Inflammatory macrophage treated with lipopolysaccharide for 1 hour (primary cell): ENCODE data around the gene GLRA1.

Experiments
- DNase-seq, 2 donors: peaks; one replicate each; pipeline ENCODE4 v3.0.0-alpha.2; 2020 to 2022

GLRA1 gene

DNA sequence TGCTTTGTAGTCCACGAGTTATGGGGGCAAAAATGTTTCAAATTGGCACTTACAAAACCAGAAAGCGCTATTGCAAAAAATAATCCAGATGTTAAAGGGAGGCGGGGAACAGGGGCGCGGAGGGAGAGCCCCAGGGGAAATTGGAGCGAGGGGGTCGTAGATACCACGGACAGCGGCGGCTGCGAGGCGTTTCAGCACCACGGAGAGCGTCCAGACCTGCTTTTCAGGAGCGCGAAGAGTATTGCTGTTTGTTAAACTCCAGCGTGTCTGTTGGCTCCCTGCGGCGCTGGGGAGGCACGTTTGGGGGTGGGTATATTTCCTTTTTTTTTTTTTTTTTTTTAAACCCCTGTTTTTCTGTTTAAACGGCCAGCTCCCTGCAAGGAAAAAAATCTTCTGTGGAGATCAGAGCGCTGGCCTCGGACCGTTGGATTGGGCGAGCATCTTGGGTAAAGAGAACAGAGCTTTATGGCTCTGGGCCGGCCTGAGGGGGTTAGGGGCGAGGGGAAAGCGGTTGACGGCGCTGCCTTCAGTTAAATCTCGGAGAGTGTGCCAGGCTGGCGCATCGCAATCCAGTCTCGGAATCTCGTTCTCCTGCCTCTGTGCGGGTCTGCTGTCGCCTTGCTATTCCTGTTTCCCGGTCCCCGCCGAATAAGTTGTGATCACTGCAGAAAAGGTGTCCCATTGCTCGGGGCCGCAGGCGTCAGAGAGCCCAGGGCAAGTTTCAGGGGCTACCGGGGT, at the start of gene GLRA1:
TSS of gene GLRA1 (minus strand) at position 288 of the 738 bp plus-strand sequence. CDS start 302 bp downstream, outside the sequence.
- DNase-seq, result peak; percentile 0 to 24

DNA sequence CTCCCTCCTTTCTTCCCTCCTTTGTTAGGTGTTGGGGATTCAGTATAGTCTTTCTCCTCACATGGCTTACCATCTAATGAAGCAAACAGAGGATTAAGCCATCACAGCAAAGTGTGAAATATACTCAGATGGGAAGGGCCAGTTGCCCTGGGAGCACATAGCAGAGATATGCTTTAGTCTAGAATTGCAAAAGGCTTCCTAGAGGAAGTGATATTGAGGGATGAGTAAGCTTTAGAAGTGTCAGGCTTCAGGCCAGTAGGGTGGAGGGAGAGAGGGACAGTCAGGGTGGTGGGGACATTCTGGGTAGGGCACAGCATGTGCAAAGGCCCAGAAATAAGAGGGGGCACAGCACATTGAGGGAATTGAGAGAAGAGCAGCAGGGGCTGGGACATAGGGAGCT, 46.2 kb upstream of the GLRA1 start:
- DNase-seq, result no peak

DNA sequence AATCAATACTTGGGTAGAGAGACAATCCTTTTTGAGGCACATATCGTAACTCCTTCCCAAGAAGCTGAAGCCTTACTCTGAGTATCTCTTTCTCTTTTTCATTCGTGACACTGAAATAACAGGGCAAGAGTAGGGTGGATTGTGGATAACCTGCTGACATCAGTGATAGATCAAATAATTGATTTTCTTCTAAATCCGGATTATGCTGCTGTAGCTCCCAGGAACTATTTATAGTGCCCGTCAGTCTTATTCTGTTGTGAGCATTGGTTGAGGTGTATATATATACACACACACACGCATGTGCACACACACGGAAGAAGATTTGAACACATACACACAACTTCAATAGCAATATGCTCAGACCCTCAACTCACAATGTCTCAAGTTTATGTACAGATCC, 43.2 kb upstream of the GLRA1 start:
- no peak for DNase-seq

DNA sequence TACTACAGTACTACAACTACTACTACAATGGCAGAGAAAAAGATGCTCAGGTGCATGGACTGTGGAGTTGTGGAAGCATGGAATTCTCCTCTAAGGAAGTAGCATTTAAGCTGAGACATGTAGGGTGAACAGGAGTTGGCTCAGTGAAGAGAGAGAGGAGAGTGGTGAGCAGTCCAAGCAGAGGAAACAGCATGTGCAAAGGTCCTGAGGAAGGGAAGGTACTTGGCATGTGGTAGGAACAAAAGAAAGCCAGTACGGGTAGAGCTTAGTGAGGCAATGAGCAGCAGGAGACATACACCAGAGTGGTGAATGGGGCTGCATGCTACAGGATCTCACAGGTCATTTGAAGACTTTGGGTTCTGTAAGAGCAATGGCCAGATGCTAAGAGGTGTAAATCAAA, 41.4 kb upstream of the GLRA1 start:
- DNase-seq, result no peak

DNA sequence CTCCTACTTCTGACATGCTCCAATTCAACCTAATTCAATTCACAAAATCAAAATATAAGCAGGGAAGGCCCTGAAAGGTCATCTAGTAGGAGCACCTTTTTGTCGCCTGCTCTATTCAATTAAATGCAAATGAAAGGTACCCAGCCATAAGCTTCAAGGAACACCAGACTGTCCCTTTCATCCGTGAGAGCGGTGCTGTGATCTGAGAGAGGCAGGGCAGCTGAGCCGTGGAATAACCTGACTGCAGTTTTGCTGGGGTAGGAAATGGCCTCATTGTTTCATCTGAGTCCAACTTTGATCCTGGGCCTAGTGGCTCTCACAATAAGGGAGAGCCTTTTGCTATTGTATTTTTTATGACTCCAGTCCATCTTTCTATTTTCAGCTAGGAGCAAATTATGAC, 39.8 kb upstream of the GLRA1 start:
- no peak for DNase-seq

DNA sequence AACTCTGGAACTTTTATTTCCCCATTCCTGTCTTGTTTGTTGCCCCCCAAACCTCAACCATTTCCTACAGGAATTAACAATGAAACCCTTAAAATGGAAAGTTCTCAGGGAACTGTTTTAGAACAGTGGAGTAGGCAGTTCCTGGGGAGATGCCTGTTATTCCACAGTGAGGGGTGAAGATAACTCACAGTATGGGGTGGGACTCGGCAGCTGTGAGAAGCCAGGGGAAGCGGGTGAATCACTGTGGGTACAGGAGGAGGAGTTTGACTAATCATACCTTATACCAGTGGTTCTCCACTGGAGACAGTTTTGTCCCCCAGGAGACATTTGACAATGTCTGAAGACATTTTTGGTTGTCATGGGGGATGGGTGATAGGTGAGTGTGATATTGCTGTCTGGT, 36.9 kb upstream of the GLRA1 start:
- no peak for DNase-seq

DNA sequence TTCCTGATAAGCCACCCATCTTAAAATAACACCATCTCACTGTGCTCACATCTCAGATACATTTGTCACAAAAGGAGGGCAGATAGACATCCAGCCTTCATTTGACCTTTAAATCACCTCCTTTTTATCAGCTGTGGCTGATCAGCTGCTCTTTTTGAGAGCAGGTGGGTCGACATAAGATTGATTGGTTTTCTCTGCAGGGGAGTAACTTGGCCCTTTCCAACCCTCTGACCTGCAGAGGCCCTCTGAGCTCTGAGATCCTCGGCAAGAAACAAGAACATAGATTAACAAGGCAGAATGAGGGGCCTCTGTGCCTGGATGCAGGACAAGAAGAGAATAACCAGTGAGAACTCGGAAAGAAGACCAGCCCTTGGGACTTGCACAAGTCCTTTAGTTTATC, 33.5 kb upstream of the GLRA1 start:
- no peak for DNase-seq

DNA sequence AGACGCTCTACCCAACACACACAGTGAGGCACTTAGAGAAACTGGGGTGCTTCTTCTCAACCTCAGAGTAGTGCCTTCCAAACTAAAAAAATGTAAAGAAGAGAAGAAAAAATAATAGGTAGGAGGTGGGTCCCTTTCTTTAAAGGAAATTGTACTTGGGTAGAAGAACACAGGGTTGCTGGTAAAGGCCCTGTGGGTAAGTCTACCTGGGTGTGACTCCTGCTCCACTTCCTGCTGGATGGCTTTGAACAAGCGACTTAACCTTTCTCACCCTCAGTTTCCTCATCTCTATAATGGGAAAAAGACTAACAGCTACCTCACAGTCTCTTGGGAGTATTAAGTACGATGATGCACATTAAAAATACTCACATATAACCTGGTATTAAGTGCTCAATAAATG, 32.1 kb upstream of the GLRA1 start:
- no peak for DNase-seq

DNA sequence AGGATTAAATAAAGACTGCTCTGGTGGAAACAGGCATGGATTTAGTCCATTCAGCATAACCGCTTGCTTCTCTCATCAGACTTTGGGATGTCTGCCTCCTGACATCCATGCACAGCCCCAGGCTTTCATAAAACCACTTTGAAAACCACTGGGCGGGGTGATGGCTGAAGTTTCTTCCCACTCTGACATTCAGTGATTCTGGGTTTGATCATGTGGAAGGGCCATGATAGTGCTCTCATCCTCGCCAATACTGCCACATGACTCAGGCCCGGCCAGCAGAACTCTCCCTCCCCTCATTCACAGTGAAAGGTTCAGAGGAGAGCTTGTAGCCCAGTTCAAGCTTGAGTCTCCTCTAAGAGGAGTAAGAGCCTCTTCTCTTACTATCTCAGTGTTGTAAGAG, 29.6 kb upstream of the GLRA1 start:
- no peak for DNase-seq

DNA sequence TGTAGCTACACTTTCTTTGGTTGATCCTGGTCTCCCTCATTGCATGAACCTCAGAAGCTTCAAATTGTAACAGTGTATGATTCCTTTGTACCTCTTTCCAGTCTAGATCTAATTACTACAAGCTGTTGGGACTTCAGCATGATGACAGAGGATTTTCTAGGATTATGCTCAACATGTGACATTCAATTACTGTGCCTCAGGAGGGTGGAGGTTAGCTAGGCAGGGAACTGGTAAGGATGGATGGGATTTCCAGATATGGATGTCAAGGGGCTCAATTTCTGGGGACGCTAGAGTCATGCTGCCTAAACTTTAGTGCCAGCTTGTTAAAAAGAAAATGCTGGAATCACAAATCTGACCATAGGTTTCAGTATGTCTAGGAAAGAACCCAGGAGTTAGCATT, 29.2 kb upstream of the GLRA1 start:
- no peak for DNase-seq

DNA sequence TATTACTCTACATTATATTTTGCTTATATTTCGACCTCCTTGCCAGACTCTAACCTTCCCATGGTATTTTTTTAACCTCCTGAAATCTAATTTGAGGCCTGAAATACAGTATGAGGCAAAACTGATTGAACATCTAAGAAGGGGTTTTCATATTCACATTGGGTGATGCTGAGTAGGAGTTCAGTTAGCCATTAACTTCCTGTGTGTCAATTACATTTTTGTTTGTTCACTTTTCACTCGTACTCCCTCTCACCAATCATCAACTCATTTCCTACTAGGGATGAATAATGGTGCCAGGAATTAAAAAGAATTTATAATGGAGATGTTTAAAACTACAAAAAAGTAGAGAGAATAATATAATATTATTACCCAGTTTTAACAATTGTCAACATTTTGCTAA, 27.6 kb upstream of the GLRA1 start:
- no peak for DNase-seq

DNA sequence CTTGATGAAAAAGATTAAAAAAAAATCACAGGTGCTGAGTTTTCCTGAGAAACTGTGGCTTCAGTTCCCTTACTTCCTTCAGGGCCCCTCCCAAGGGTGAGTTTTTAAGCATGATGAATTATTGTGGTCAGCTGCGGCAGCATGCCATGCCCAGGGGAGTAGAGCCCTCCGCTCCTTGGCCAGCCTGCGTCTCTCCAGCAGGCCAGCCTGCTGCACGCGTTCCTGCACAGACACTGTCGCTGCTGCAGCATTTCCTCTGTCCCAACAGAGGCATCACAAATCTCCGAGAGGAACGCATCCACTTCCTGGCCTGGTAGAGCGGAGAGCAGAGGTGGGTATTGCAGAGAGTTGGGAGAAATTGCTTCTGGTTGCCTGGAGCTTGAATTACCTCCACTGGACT, 26.1 kb upstream of the GLRA1 start:
- DNase-seq, result no peak

DNA sequence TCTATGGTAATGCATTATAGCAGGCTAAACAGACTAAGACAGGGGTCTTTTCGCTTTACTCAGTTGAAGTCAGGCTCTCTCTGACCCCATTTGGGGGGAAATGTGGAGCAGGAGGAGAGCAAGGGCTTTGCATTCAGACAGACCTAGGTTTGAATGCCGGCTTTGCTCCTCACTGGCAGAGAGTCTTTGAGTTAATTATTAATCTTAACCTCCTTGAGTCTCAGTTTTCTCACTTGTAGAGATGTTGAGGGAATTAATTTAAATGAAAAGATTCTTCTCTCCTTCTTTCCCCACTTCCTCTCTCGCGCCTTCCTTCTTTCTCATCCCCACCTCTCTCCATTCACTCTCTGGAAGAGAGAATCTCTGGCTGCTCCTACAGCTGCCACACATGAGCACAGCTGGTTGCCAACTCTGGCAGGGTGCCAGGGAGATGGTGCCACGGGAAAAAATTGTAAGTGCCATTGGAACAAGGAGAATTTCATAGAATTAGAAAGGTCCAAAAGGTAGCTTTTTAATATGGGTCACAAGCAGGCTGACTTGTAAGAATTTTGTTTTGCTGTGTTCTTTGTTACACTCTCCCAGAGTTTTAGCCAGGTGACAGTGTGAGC, 25.2 kb upstream of the GLRA1 start:
- DNase-seq, result no peak

DNA sequence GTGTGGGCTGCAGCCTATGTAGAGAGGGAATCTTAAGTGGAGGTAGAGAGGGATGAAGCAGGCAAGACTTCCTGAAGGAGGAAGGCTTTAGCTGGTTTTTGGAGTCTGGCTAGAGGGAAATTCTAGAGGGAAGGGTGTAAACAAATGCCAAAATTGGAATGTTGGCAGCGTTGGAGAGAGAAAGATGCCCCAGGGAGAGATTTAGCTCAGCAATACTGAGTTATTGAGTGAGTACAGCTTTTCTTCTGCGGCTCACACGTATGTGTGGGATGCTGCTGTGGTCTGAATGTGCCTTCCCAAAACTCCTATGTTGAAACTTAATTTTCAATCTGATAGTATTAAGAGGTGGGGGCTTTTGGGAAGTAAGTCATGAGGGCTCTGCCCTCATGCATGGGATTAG, 24.5 kb upstream of the GLRA1 start:
- DNase-seq, result no peak

DNA sequence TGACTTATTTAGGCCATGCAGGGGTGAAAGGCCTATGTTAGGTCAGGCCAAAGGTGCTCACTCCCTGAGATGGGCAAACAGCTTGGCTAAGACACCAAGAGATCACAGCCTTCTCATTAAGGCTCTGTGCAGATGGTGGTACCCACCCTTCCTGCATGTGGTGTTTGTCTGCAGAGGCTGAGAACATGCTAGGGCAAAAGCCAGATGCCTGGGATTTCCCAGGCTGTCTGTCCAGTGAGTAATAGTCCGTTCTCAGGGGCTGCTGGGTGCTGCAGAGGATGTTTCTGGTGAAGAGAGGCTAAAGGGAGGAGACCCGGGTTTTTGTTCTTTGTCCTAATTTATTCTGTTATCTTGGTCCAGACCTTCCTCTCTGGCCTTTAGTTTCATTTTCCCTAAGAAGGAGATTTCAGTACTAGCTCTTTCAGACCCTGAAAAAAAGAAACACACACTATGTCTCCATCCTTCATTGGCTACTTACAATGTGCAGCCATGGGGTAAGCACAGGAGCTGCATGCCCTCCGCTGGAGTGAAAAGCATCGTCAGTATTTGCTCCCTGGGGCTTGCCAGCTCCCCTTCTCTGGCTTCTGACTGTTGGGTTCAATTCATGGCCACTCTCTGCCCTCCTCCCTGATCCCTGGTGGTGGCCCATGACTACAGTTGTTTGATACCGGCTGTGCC, 23.4 kb upstream of the GLRA1 start:
- no peak for DNase-seq

DNA sequence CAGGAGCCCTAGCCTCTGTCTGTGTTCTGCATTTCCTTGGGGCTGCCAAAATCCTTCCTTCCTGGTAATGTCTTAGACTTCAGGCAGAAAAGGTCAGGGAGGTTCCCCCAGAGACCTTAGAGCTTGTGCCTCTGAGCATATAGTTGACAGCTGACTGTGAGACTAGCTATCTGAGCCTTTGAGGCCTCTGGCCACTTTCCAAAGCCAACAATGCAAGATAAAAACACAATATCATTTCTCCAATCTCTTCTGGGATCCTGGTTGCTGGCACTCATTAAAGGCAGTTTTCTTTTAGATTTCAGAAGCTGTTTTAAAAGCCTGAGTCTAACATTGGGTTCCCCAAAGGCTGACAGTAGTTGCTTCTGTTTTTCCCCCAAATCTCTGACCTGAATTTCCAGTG, 13.2 kb upstream of the GLRA1 start:
- no peak for DNase-seq

DNA sequence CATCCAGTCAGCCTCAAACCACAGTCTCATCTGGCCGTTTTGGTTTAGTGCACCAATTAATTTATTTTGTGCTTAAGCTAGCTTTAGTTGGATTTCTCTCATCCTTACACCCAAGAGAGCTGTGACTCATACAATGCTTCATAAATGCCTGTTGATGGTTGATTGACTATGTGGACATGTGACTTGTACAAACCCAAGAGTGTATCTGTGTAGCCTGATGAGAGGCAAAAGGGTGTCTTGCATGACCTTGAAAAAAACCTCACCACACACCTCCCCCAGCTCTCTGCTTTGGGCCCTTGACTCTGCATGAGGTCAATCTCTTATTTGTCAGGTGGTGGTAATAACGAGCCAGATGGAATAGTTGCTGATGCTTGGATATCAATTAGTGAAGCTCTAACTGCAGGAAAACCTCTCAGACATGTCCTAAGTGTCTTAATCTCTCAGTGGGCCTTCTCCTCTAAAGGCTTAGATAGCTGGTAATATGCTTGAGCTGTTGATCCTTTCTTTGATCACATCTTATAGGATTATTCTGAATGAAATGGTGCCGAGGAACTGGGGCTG, 10.6 kb upstream of the GLRA1 start:
- no peak for DNase-seq

DNA sequence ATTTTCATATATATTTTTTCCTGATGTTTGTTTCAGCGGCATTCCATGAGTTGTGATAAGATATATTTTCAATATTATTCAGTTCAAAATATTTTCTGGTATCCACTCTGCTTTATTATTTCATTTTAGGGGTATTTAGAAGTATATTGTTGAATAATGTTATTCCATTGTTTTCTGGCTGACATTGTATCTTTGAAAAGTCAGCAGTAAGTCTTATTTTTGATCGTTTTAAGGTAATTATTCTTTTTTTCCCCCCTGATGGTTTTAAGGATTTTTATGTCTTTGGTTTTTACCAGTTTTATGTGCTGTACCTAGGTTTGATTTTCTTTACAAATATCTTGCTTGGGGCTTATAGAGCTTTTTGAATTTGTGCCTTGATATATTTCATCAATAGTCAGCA, 6.6 kb upstream of the GLRA1 start:
- no peak for DNase-seq

DNA sequence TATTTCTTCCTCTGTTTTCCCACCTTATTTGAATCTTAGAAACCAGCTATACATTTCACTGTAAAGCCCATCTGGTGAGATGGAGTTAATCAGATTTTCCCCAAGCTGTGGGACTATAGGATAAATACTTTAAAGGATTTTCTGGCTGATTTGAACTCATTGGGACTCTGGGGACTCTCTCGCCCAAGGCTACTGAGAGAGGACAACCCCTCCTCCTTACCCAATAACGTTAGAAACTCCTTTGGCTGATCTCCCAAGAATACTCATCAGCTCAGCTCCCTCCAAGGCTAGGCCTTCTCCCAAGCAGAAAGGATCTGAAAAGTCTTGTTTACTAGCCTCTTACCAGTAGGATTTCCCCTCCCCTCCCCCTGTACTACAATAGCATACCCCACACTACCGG, 1.5 kb upstream of the GLRA1 start:
- DNase-seq, result no peak

DNA sequence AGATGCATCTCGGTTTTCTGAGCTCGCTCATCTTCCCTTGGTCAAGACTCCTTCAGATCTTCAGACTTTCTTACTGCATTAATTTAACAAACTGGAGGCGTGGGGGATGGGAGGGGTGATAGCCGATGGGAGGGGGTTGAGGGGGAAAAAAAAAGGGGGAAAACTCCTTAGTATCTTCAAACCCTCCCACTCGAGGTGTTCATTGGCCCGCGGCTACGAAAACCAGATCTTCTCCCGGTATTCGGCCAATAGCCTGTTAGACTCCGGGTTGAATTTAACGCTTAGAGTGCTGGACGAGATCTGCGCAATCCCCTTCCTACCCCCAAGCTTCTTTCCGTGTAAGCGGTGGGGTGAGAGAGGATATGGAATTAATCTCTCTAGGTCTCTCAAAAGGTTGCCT, 689 bp upstream of the GLRA1 start:
- DNase-seq, result no peak

DNA sequence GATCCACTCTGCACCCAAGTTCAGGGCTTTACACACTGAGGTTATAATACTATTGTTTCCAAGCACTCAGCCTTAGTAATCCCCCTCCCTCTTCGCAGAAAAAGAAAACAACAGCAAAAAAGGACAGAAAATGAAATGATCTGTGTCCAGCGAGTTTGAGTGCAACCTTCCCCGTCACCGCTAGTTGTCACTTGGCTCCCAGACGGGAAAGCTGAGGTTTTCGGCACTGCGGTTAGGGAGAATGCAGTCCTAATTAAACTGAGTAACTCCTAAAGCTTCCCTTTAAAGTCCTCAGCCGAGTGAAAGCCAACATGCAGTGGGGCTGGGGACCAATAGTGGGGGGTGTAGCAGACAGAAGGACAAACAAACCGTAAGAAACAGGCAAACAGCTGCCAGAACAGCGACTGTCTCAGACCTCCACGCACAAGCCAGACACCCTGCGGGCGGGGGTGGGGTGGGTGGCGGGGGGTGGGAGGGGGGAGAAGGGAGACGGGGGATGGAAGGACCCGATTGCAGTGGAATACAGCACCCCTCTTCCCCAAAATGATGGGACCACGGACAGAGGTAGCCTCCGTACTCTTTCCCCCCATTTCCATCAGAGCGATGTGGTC, 680 bp downstream of the GLRA1 start:
- DNase-seq, result no peak

DNA sequence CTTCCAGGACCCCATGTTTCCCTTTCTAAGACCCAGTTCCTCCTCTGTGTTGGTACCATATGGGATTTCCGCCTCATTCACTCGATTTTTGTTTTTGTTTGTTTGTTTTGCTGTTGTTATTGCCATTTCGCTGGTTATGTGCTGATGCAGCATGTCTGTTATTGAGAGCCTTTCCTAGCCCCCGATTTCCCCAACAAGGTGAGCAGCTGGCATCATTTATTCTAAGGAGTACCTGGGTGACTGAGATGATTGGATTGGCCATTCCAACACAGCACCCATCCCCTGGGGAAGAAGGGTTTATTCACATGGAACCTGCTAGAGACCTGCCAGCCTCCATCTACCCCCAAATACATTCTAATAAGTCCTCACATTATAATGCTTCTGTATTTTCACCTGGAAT, 2.7 kb downstream of the GLRA1 start:
- DNase-seq, result no peak

DNA sequence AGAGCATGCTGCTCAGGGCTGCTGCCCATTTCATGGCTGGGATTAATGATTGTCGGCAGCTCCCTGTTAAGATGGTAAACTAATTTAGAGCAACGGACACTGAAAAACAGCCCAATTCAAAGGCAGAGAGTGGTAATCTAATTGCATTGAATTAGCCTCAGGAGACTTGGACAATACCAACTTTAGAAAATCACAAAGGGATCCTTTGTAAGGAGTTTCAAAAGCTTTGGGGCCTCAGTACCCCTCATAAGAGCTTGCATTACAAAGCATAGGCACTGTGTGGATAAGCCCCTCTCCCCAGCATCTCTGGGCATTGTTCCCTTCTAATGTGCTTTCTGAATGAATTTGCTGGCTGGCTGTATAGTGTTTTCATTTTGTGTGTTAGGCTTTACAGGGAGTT, 6.7 kb downstream of the GLRA1 start:
- no peak for DNase-seq

DNA sequence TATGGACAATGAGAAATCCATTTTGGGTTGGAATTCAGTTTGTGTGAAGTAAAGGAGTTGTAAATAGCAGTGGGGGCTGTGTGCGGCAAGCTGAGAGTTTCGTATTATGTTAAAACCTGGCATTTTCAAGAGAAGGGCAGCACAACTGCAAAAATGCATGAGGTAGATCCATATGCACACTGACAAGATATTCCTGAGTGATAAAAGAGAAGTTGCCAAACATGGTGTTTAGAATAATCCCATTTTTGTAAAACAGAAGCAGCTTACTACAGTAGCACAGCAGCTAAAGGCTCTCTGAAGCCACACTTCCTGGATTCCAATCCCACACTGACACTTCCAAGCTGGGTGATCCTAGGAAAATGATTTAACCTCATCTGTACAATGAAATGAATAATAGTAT, 11.2 kb downstream of the GLRA1 start:
- DNase-seq, result no peak
